ENCODE data around the gene ATF5. TPM values are rescaled to one million over a fixed set of nuclear protein-coding genes. Genes with fewer than 3 reads are reported as not detected.
"Not testable (repeated sequence)": the region's sequence is repeated elsewhere in the genome, so short reads cannot be mapped to it uniquely, and the experiment has no call there.

ATF5 gene
- total and polyA plus RNA-seq, 2 donors from 2014 or later, result 22.7 to 36.4 TPM

- Histone ChIP-seq H3K36me3 (ENCODE audit: control insufficient read depth in 2 of 3, insufficient read depth in 3 of 3, low read length in 3 of 3) (no peaks in the 10 kb centered on the region), H3K27me3 (ENCODE audit: control insufficient read depth, insufficient read depth, low read length) (no peaks in the 10 kb centered on the region), H3K4me1 (ENCODE audit: control insufficient read depth in 2 of 3, insufficient read depth in 2 of 3, low read depth in 1 of 3, low read length in 3 of 3) (no peaks in the 10 kb centered on the region), H3K27ac (ENCODE audit: low read depth in 2 of 2, low read length in 2 of 2) (no peak overlapping the region), H3K9ac (ENCODE audit: low read length in 3 of 3) (no peak overlapping the region), H3K4me3 (ENCODE audit: low read length in 3 of 3) (no peak overlapping the region), H3K9me3 (ENCODE audit: control insufficient read depth in 2 of 3, insufficient read depth in 1 of 3, low read length in 3 of 3) (no peaks in the 10 kb centered on the region)
- no peak for TF ChIP-seq CTCF (IDR thresholded peaks at IDR 0.05; ENCODE audit: borderline replicate concordance, extremely low read depth, insufficient read depth)
- intact Hi-C loops (cut with DNase I), result no loop called here
- DNase-seq (peak in 1 of 5 donors; percentile 9), FAIRE-seq (no peak)
Measured at GRCh38 chr19:49968279-49968922, 39.4 kb downstream of the ATF5 start.

GRCh38 chr19:49969355-49969754, 40.4 kb downstream of the ATF5 start:
- H3K36me3 ChIP-seq (ENCODE audit: control insufficient read depth in 2 of 3, insufficient read depth in 3 of 3, low read length in 3 of 3); H3K27ac ChIP-seq (ENCODE audit: low read depth in 2 of 2, low read length in 2 of 2); H3K9me3 ChIP-seq (ENCODE audit: control insufficient read depth in 2 of 3, insufficient read depth in 1 of 3, low read length in 3 of 3); H3K27me3 ChIP-seq (ENCODE audit: control insufficient read depth, insufficient read depth, low read length); FAIRE-seq; intact Hi-C loops (cut with DNase I); H3K9ac ChIP-seq (ENCODE audit: low read length in 3 of 3); H3K4me3 ChIP-seq (ENCODE audit: low read length in 3 of 3); H3K4me1 ChIP-seq (ENCODE audit: control insufficient read depth in 2 of 3, insufficient read depth in 2 of 3, low read depth in 1 of 3, low read length in 3 of 3): not testable (repeated sequence)
- DNase-seq, result peak in 1 of 5 donors; percentile 14

- Histone ChIP-seq H3K9me3 (ENCODE audit: control insufficient read depth in 2 of 3, insufficient read depth in 1 of 3, low read length in 3 of 3) (no peaks in the 10 kb centered on the region), H3K27ac (ENCODE audit: low read depth in 2 of 2, low read length in 2 of 2) (no peak overlapping the region), H3K36me3 (ENCODE audit: control insufficient read depth in 2 of 3, insufficient read depth in 3 of 3, low read length in 3 of 3) (no peaks in the 10 kb centered on the region), H3K4me1 (ENCODE audit: control insufficient read depth in 2 of 3, insufficient read depth in 2 of 3, low read depth in 1 of 3, low read length in 3 of 3) (no peaks in the 10 kb centered on the region), H3K9ac (ENCODE audit: low read length in 3 of 3) (no peak overlapping the region), H3K4me3 (ENCODE audit: low read length in 3 of 3) (no peak overlapping the region), H3K27me3 (ENCODE audit: control insufficient read depth, insufficient read depth, low read length) (no peaks in the 10 kb centered on the region)
- no peak for TF ChIP-seq CTCF (IDR thresholded peaks at IDR 0.05; ENCODE audit: borderline replicate concordance, extremely low read depth, insufficient read depth)
- FAIRE-seq (no peak), DNase-seq (peak in 1 of 5 donors; percentile 52)
- intact Hi-C loops (cut with DNase I), result no loop called here
Measured at GRCh38 chr19:49971991-49972411, 43.0 kb downstream of the ATF5 start.

- Histone ChIP-seq H3K4me1 (ENCODE audit: control insufficient read depth in 2 of 3, insufficient read depth in 2 of 3, low read depth in 1 of 3, low read length in 3 of 3) (no peaks in the 10 kb centered on the region), H3K36me3 (ENCODE audit: control insufficient read depth in 2 of 3, insufficient read depth in 3 of 3, low read length in 3 of 3) (no peaks in the 10 kb centered on the region), H3K27ac (ENCODE audit: low read depth in 2 of 2, low read length in 2 of 2) (no peak overlapping the region), H3K4me3 (ENCODE audit: low read length in 3 of 3) (no peak overlapping the region), H3K27me3 (ENCODE audit: control insufficient read depth, insufficient read depth, low read length) (no peaks in the 10 kb centered on the region), H3K9ac (ENCODE audit: low read length in 3 of 3) (no peak overlapping the region), H3K9me3 (ENCODE audit: control insufficient read depth in 2 of 3, insufficient read depth in 1 of 3, low read length in 3 of 3) (no peaks in the 10 kb centered on the region)
- FAIRE-seq (no peak), DNase-seq (no peak)
- TF ChIP-seq CTCF (IDR thresholded peaks at IDR 0.05; ENCODE audit: borderline replicate concordance, extremely low read depth, insufficient read depth), result no peak
- intact Hi-C loops (cut with DNase I), result no loop called here
Measured at GRCh38 chr19:49972841-49973240, 43.8 kb downstream of the ATF5 start.
